ENCODE data around the gene CDH3.

GRCh38 chr16:68719993-68720489, 74.9 kb downstream of the CDH3 start:
- TF ChIP-seq POU6F1 (CRISPR knock-in tag; IDR thresholded peaks at IDR 0.05; ENCODE audit: borderline replicate concordance, low read depth) = no peak
- no peak for TF ChIP-seq ARNTL (CRISPR knock-in tag; IDR thresholded peaks at IDR 0.05; ENCODE audit: borderline replicate concordance, low read depth)
- no peak for TF ChIP-seq ZNF8 (CRISPR knock-in tag; IDR thresholded peaks at IDR 0.05)
- TF ChIP-seq ZFP30 (CRISPR knock-in tag; IDR thresholded peaks at IDR 0.05) = no peak
- no peak for TF ChIP-seq ISL1 (CRISPR knock-in tag; IDR thresholded peaks at IDR 0.05)
- TF ChIP-seq TOX (CRISPR knock-in tag; IDR thresholded peaks at IDR 0.05; ENCODE audit: borderline replicate concordance) = no peak
- no peak for TF ChIP-seq RARB (CRISPR knock-in tag; IDR thresholded peaks at IDR 0.05)
- TF ChIP-seq TCF4 (CRISPR knock-in tag; IDR thresholded peaks at IDR 0.05; ENCODE audit: borderline replicate concordance) = no peak
- TF ChIP-seq TSHZ2 (CRISPR knock-in tag; IDR thresholded peaks at IDR 0.05) = no peak
- TF ChIP-seq ZNF565 (CRISPR knock-in tag; conservative IDR thresholded peaks at IDR 0.05; ENCODE audit: low read depth) = no peak
- no peak for TF ChIP-seq ZC3H10 (CRISPR knock-in tag; IDR thresholded peaks at IDR 0.05)
- TF ChIP-seq PATZ1 (CRISPR knock-in tag; IDR thresholded peaks at IDR 0.05; ENCODE audit: borderline replicate concordance) = no peak
- TF ChIP-seq BACH2 (CRISPR knock-in tag; IDR thresholded peaks at IDR 0.05; ENCODE audit: borderline replicate concordance) = no peak
- no peak for TF ChIP-seq ESRRG (CRISPR knock-in tag; IDR thresholded peaks at IDR 0.05)

All from SK-N-SH treated with all-trans-retinoic acid at 6 μM for 48 hours (cell line).